Esophagus muscularis mucosa (tissue), 4 donors: ENCODE measurements around the gene PIK3C2G. TPM values are rescaled to one million over a fixed set of nuclear protein-coding genes. Genes with fewer than 3 reads are reported as not detected.

Experiments used
- DNase-seq: peaks from one replicate; pipeline ENCODE4 v3.0.0-alpha.2; 2017; ENCODE audit errors: extremely low spot score
- H3K27ac ChIP-seq, 4 donors: fragments of 200-600 bp; sonication (generic); replicated peaks in 1 of 4; 1 replicate in 3 of 4; 2 replicates in 1 of 4; pipeline ENCODE4 v1.5.1; 2016 to 2019; ENCODE audit warnings: mild to moderate bottlenecking in 1 of 4
- H3K27me3 ChIP-seq, 4 donors: fragments of 200-600 bp; sonication (generic); one replicate each; pipeline versions ENCODE4 v1.5.1 to v1.6.0; 2016 to 2019
- H3K36me3 ChIP-seq, 4 donors: fragments of 200-600 bp; sonication (generic); one replicate each; pipeline ENCODE4 v1.5.1; 2016 to 2019
- H3K4me1 ChIP-seq, 4 donors: fragments of 200-600 bp; sonication (generic); one replicate each; pipeline ENCODE4 v1.5.1; 2016 to 2019
- H3K4me3 ChIP-seq, 4 donors: fragments of 200-600 bp; sonication (generic); 1 replicate in 2 of 4; 2 replicates in 2 of 4; pipeline ENCODE4 v1.5.1; 2016 to 2019; ENCODE audit warnings: mild to moderate bottlenecking in 4 of 4, moderate library complexity in 1 of 4
- H3K9me3 ChIP-seq, 4 donors: fragments of 200-600 bp; sonication (generic); 1 replicate in 3 of 4; 2 replicates in 1 of 4; pipeline ENCODE4 v1.5.1; 2016 to 2019
- EP300 ChIP-seq: sonication (generic); formaldehyde crosslinking; IDR thresholded peaks from one replicate; pipeline ENCODE4 v1.6.1; 2017; ENCODE audit warnings: antibody characterized with exemption
- POLR2A ChIP-seq: fragments of 450-650 bp; IDR thresholded peaks from one replicate; pipeline ENCODE4 v1.6.1; 2017; ENCODE audit warnings: antibody characterized with exemption, moderate library complexity, mild to moderate bottlenecking, low read depth
- POLR2AphosphoS5 ChIP-seq, 2 donors: sonication (generic); formaldehyde crosslinking; IDR thresholded peaks; one replicate each; pipeline ENCODE4 v1.6.1; 2017; ENCODE audit warnings: antibody characterized with exemption in 2 of 2
- WGBS: methylation state at CpG from one replicate; pipeline ENCODE4 v1.1.5; 2018; 5-methylcytosine and 5-hydroxymethylcytosine counted together
- intact Hi-C: fragments of 100-400 bp; cut with DNase I; formaldehyde crosslinking; loops from one replicate; pipeline ENCODE4 v1.15.1; 2023
- total RNA-seq, 4 donors: library from RNA; depleted of rRNA; stranded (reverse); fragments of >200 nt; gene quantifications; one replicate each; pipeline versions ENCODE4 v1.1.0 to v1.2.1, GENCODE V29; 2016
- TF ChIP-seq, protein P1 (sequence below), 3 experiments: fragments of 200-600 bp in 2 of 3; fragments of 450-650 bp in 1 of 3; sonication (generic) in 2 of 3; IDR thresholded peaks; one replicate each; pipeline ENCODE4 v1.5.1; 2017 to 2019; ENCODE audit warnings: antibody characterized with exemption in 3 of 3, mild to moderate bottlenecking in 2 of 3, moderate library complexity in 1 of 3

Gene PIK3C2G
- total RNA-seq, 4 donors from 2014 or later: 0.06 to 1.2 (median 0.61) TPM

DNA sequence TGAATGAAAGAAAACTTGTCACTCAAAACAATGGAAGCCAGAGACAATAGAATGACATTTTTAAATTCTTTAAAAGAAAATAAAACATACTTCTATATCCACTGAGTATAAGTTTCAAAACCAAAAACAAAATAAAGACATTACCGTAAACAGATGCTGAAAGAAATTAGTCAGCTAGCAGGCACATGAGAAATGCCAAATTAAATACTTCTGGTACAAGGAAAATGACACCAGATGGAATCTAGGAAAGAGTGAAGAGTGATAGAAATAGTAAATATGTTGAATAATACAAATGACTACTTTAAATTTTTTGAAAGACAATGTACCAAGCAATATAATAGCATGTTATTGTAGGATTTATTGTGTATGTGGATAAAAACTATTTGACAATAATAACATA is 23.8 kb downstream of the PIK3C2G start:
- TF ChIP-seq, protein P1, sequence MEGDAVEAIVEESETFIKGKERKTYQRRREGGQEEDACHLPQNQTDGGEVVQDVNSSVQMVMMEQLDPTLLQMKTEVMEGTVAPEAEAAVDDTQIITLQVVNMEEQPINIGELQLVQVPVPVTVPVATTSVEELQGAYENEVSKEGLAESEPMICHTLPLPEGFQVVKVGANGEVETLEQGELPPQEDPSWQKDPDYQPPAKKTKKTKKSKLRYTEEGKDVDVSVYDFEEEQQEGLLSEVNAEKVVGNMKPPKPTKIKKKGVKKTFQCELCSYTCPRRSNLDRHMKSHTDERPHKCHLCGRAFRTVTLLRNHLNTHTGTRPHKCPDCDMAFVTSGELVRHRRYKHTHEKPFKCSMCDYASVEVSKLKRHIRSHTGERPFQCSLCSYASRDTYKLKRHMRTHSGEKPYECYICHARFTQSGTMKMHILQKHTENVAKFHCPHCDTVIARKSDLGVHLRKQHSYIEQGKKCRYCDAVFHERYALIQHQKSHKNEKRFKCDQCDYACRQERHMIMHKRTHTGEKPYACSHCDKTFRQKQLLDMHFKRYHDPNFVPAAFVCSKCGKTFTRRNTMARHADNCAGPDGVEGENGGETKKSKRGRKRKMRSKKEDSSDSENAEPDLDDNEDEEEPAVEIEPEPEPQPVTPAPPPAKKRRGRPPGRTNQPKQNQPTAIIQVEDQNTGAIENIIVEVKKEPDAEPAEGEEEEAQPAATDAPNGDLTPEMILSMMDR (IDR thresholded peaks at IDR 0.05): no peak
- no peak for DNase-seq
- no peaks in the 10 kb centered on the region for H3K36me3 ChIP-seq
- 89% methylated on average over 1 of the region's 1 CpG for WGBS
- intact Hi-C loops: no loop called here
- H3K9me3 ChIP-seq: no peaks in the 10 kb centered on the region
- H3K4me3 ChIP-seq: no peak overlapping the region
- H3K27me3 ChIP-seq: no peaks in the 10 kb centered on the region
- H3K4me1 ChIP-seq: no peaks in the 10 kb centered on the region
- no peak overlapping the region for H3K27ac ChIP-seq

- no peaks in the 10 kb centered on the region for H3K27me3 ChIP-seq
- H3K27ac ChIP-seq: no peak overlapping the region
- TF ChIP-seq POLR2AphosphoS5 (IDR thresholded peaks at IDR 0.05) (no peak), POLR2A (no peak), EP300 (no peak)
- TF ChIP-seq, protein P1 (IDR thresholded peaks at IDR 0.05): no peak
- H3K4me1 ChIP-seq: no peaks in the 10 kb centered on the region
- WGBS: 55% methylated on average over 3 of the region's 3 CpGs
- intact Hi-C loops: no loop called here
- H3K4me3 ChIP-seq: no peak overlapping the region
- H3K36me3 ChIP-seq: no peaks in the 10 kb centered on the region
- no peaks in the 10 kb centered on the region for H3K9me3 ChIP-seq
- no peak for DNase-seq
Measured at GRCh38 chr12:18290386-18290785, 29.1 kb downstream of the PIK3C2G start.

GRCh38 chr12:18294889-18295288 is 33.6 kb downstream of the PIK3C2G start:
- TF ChIP-seq, protein P1 (IDR thresholded peaks at IDR 0.05): no peak
- no peak overlapping the region for H3K27ac ChIP-seq
- H3K27me3 ChIP-seq: no peaks in the 10 kb centered on the region
- peaks cover 0 to 3% (median 0%) of the 10 kb centered on the region in 4 donors for H3K9me3 ChIP-seq
- no peaks in the 10 kb centered on the region for H3K36me3 ChIP-seq
- intact Hi-C loops: no loop called here
- H3K4me1 ChIP-seq: no peaks in the 10 kb centered on the region
- H3K4me3 ChIP-seq: no peak overlapping the region
- DNase-seq: no peak

DNA sequence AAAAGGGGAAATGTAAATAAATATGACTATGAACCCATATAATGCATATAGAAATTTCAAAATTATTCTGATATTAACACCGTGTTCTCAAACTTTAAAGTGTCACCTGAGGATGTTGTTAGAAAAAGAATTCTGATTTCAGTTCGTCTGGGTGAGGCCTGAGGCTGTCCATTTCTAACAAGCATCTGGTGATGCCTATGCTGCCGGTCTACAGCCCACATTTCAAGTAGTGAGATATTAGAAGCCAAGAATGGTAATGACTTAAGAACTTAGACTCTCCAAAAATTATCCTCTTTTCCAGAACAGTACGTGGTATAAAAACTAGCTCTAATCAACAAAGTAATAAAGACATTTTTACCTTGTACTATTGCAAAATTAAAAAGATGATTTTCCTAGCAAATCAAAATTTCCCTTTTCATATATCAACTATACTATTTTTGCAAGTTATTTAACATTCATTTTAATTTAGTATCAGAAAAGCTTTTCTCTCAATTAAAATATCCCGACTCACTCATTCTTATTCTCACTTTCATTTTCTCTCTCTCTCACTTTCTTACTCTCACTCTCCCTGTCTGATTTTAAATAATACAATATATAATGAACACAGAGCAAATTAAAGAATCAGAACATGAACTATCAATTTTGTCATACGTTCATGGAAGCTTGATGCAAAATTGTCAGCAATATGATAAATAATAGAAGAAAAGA is 35.0 kb downstream of the PIK3C2G start:
- 61% methylated on average over 6 of the region's 6 CpGs for whole genome bisulfite sequencing
- Histone ChIP-seq H3K36me3 (no peaks in the 10 kb centered on the region), H3K9me3 (peaks cover 0 to 12% (median 9%) of the 10 kb centered on the region in 4 donors), H3K27me3 (no peaks in the 10 kb centered on the region), H3K4me1 (no peaks in the 10 kb centered on the region), H3K27ac (peak overlapping the region; percentile 1 to 46 (median 16)), H3K4me3 (peak overlapping the region; percentile 16 to 43 (median 39))
- intact Hi-C loops: no loop called here
- DNase-seq: no peak
- TF ChIP-seq, protein P1 (IDR thresholded peaks at IDR 0.05): no peak
- no peak for TF ChIP-seq POLR2AphosphoS5 (IDR thresholded peaks at IDR 0.05)
- TF ChIP-seq POLR2A: no peak
- no peak for TF ChIP-seq EP300

DNA sequence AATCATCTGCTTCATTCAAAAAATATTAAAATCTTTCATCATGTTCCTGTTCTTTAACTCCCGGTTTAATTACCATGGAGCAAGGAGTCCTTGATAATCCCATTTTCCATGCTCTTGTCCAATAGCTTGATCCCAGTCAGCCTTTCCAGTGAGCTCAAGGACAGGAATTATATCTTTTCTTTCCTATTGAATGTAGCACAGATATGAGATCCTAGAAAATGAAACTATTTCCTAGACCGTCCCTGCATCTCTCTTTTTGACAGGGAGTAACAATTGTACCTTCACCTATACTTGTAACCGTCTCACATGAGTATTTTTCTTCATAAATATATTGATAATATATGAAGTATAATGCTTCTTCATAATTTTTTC is 35.6 kb downstream of the PIK3C2G start:
- intact Hi-C loops: no loop called here
- TF ChIP-seq, protein P1 (IDR thresholded peaks at IDR 0.05): no peak
- TF ChIP-seq POLR2A: no peak
- TF ChIP-seq EP300: no peak
- TF ChIP-seq POLR2AphosphoS5 (IDR thresholded peaks at IDR 0.05): no peak
- 58% methylated on average over 3 of the region's 3 CpGs for WGBS
- Histone ChIP-seq H3K4me1 (no peaks in the 10 kb centered on the region), H3K4me3 (peak overlapping the region; percentile 16 to 43 (median 39)), H3K27ac (peak overlapping the region in 3 of 4 donors; percentile 12 to 46 (median 19)), H3K27me3 (no peaks in the 10 kb centered on the region), H3K36me3 (no peaks in the 10 kb centered on the region), H3K9me3 (peaks cover 0 to 16% (median 12%) of the 10 kb centered on the region in 4 donors)
- DNase-seq: no peak
